ENCODE results near the gene UMPS. TPM values are rescaled to one million over a fixed set of nuclear protein-coding genes. Genes with fewer than 3 reads are reported as not detected.
"Not testable (repeated sequence)": the region's sequence is repeated elsewhere in the genome, so short reads cannot be mapped to it uniquely, and the experiment has no call there.

The UMPS gene
- total RNA-seq, 1 donor from 2014 or later = 52.8 TPM

DNA sequence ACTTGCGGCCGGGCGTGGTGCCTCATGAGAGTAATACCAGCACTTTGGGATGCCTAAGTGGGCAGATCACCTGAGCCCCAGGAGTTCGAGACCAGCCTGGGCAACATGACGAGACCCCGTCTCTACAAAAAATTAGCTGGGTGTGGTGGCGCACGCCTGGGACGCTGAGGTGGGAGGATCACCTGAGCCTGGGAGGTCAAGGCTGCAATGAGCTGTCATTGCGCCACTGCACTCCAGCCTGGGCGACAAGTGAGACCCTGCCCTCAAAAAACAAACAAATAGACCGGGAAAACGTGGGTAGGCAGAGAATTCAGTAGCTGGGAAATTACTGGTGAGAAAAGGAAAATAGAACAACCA is 667 bp downstream of the UMPS start:
- intact Hi-C loops (cut with micrococcal nuclease) = no loop called here
- peaks cover 7% of the 10 kb centered on the region for H3K27me3 Mint-ChIP-seq (ENCODE audit: low read depth)
- no peaks in the 10 kb centered on the region for H3K9me3 Mint-ChIP-seq
- DNase-seq (ENCODE audit: low spot score) = no peak
- H3K4me1 Mint-ChIP-seq (ENCODE audit: low read depth) = peaks cover 28% of the 10 kb centered on the region
- H3K27ac Mint-ChIP-seq = peak overlapping the region; percentile 99
- peaks cover 23% of the 10 kb centered on the region for H3K36me3 Mint-ChIP-seq (ENCODE audit: low read depth)
- peak overlapping the region; percentile 99 for H3K4me3 Mint-ChIP-seq (ENCODE audit: low read depth)

- Mint-ChIP-seq H3K4me3 (ENCODE audit: low read depth) (peak overlapping the region; percentile 99), H3K9me3 (no peaks in the 10 kb centered on the region), H3K4me1 (ENCODE audit: low read depth) (peaks cover 28% of the 10 kb centered on the region)
These were observed 1.5 kb downstream of the UMPS start for GRCh38 chr3:124731760-124732159.

DNA sequence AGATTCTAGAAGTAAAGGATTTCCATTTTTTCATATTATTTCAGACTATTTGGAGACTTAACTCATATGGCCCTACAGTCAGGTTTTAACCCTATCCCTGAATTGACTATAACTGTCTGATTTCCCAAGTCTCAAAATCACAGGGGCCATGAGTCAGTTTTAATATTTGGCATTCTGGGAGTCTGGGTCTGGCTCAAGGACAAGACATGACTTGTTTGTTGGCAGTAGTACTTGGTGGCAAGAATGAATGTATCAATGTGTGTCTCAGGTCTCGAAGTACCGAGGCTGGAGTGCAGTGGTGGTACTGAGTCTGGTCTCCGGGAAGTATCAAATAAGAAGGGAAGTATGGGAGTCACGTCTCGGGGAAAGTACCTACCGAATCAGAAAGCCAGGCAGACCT is 10.8 kb downstream of the UMPS start:
- H3K27me3 Mint-ChIP-seq (ENCODE audit: low read depth) = no peaks in the 10 kb centered on the region
- no peak overlapping the region for H3K4me3 Mint-ChIP-seq (ENCODE audit: low read depth)
- peaks cover 75% of the 10 kb centered on the region for H3K36me3 Mint-ChIP-seq (ENCODE audit: low read depth)
- intact Hi-C loops (cut with micrococcal nuclease) = no loop called here
- H3K4me1 Mint-ChIP-seq (ENCODE audit: low read depth) = peaks cover 6% of the 10 kb centered on the region
- H3K27ac Mint-ChIP-seq = no peak overlapping the region
- no peak for DNase-seq (ENCODE audit: low spot score)
- no peaks in the 10 kb centered on the region for H3K9me3 Mint-ChIP-seq

More at GRCh38 chr3:124731760-124732159, 1.5 kb downstream of the UMPS start:
- H3K36me3 Mint-ChIP-seq (ENCODE audit: low read depth) = peaks cover 23% of the 10 kb centered on the region
- DNase-seq (ENCODE audit: low spot score) = no peak
- H3K27me3 Mint-ChIP-seq (ENCODE audit: low read depth) = peaks cover 7% of the 10 kb centered on the region
- H3K27ac Mint-ChIP-seq = no peak overlapping the region
- intact Hi-C loops (cut with micrococcal nuclease) = no loop called here

- no peaks in the 10 kb centered on the region for H3K4me1 Mint-ChIP-seq (ENCODE audit: low read depth)
- H3K9me3 Mint-ChIP-seq = no peaks in the 10 kb centered on the region
- H3K4me3 Mint-ChIP-seq (ENCODE audit: low read depth) = no peak overlapping the region
- intact Hi-C loops (cut with micrococcal nuclease) = no loop called here
- H3K27me3 Mint-ChIP-seq (ENCODE audit: low read depth) = no peaks in the 10 kb centered on the region
- DNase-seq (ENCODE audit: low spot score) = no peak
- peaks cover 50% of the 10 kb centered on the region for H3K36me3 Mint-ChIP-seq (ENCODE audit: low read depth)
- no peak overlapping the region for H3K27ac Mint-ChIP-seq
These were observed 15.5 kb downstream of the UMPS start for GRCh38 chr3:124745756-124746155.

- no peak overlapping the region for H3K27ac Mint-ChIP-seq
- no peaks in the 10 kb centered on the region for H3K4me1 Mint-ChIP-seq (ENCODE audit: low read depth)
- intact Hi-C loops (cut with micrococcal nuclease) = no loop called here
- no peaks in the 10 kb centered on the region for H3K9me3 Mint-ChIP-seq
- no peak for DNase-seq (ENCODE audit: low spot score)
- peaks cover 38% of the 10 kb centered on the region for H3K36me3 Mint-ChIP-seq (ENCODE audit: low read depth)
- H3K4me3 Mint-ChIP-seq (ENCODE audit: low read depth) = no peak overlapping the region
- no peaks in the 10 kb centered on the region for H3K27me3 Mint-ChIP-seq (ENCODE audit: low read depth)
These were observed 17.1 kb downstream of the UMPS start for GRCh38 chr3:124747111-124747981.

DNA sequence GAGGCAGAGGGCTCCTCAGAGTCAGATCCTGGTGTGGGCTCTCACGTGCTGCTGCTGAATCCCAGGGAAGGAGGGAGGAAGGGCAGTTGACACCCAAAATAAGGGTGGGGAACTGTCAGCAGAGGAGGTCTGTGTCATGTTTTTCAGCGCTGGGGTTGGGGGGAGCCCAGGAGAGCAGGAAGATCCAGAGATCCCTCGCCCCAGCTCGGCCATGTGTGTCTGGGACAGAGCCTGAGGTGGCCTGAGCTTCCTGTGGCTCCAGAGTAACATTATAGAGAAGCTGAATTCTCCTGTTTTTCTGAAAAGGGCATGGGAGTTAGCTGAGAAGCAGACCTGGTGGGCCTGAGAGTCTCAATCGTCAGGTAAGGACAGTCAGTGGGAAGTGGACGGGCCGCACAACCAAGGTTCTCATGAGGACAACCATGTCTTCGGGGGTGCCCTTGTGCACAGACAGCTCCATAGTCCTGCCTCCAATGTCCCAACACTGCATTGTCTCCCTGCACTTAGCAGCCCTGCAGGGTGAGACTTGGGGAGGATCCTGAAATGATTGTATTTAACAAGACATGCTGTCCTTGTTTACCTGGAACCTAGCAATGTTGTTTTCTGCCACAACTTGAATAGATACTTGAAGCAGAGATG is 18.4 kb downstream of the UMPS start:
- no peaks in the 10 kb centered on the region for H3K4me1 Mint-ChIP-seq (ENCODE audit: low read depth)
- no peaks in the 10 kb centered on the region for H3K9me3 Mint-ChIP-seq
- no peak overlapping the region for H3K4me3 Mint-ChIP-seq (ENCODE audit: low read depth)
- no peaks in the 10 kb centered on the region for H3K27me3 Mint-ChIP-seq (ENCODE audit: low read depth)
- no peak overlapping the region for H3K27ac Mint-ChIP-seq
- intact Hi-C loops (cut with micrococcal nuclease) = no loop called here
- no peak for DNase-seq (ENCODE audit: low spot score)
- peaks cover 30% of the 10 kb centered on the region for H3K36me3 Mint-ChIP-seq (ENCODE audit: low read depth)

- H3K27ac Mint-ChIP-seq; intact Hi-C loops (cut with micrococcal nuclease); H3K9me3 Mint-ChIP-seq; H3K27me3 Mint-ChIP-seq (ENCODE audit: low read depth); H3K4me3 Mint-ChIP-seq (ENCODE audit: low read depth); H3K4me1 Mint-ChIP-seq (ENCODE audit: low read depth); DNase-seq (ENCODE audit: low spot score): not testable (repeated sequence)
- peaks cover 18% of the 10 kb centered on the region for H3K36me3 Mint-ChIP-seq (ENCODE audit: low read depth)
These were observed 19.6 kb downstream of the UMPS start for GRCh38 chr3:124749877-124750276.

DNA sequence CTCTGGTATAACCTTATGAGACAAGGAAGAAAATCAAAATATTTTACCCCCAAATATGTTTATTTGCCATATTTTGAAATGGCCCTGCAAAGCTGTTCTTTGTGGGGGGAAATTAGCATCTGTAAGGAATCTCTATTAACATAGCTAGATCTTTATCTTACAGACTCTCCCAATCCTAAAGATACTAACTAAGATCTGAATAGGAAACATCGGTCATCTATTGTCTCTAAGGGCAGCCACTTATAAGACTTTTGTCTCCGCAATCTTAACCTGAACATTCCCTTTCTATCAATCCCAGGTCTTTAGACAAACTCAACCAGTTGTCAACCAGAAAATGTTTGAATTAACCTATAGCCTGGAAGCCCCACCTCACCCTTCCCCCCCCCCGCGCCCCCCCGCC is 21.2 kb downstream of the UMPS start:
- H3K9me3 Mint-ChIP-seq = no peaks in the 10 kb centered on the region
- intact Hi-C loops (cut with micrococcal nuclease) = no loop called here
- H3K4me3 Mint-ChIP-seq (ENCODE audit: low read depth) = no peak overlapping the region
- H3K4me1 Mint-ChIP-seq (ENCODE audit: low read depth) = no peaks in the 10 kb centered on the region
- H3K36me3 Mint-ChIP-seq (ENCODE audit: low read depth) = peaks cover 4% of the 10 kb centered on the region
- no peak for DNase-seq (ENCODE audit: low spot score)
- no peak overlapping the region for H3K27ac Mint-ChIP-seq
- H3K27me3 Mint-ChIP-seq (ENCODE audit: low read depth) = no peaks in the 10 kb centered on the region

GRCh38 chr3:124752051-124752450 is 21.8 kb downstream of the UMPS start:
- Mint-ChIP-seq H3K27ac (no peak overlapping the region), H3K27me3 (ENCODE audit: low read depth) (no peaks in the 10 kb centered on the region), H3K36me3 (ENCODE audit: low read depth) (peaks cover 3% of the 10 kb centered on the region), H3K4me1 (ENCODE audit: low read depth) (no peaks in the 10 kb centered on the region), H3K9me3 (no peaks in the 10 kb centered on the region), H3K4me3 (ENCODE audit: low read depth) (no peak overlapping the region)
- intact Hi-C loops (cut with micrococcal nuclease) = no loop called here
- DNase-seq (ENCODE audit: low spot score) = no peak

GRCh38 chr3:124757926-124758325 is 27.7 kb downstream of the UMPS start:
- H3K4me3 Mint-ChIP-seq (ENCODE audit: low read depth); H3K27me3 Mint-ChIP-seq (ENCODE audit: low read depth); H3K9me3 Mint-ChIP-seq; H3K4me1 Mint-ChIP-seq (ENCODE audit: low read depth); intact Hi-C loops (cut with micrococcal nuclease); DNase-seq (ENCODE audit: low spot score); H3K36me3 Mint-ChIP-seq (ENCODE audit: low read depth); H3K27ac Mint-ChIP-seq: not testable (repeated sequence)

- Mint-ChIP-seq H3K27ac (no peak overlapping the region), H3K36me3 (ENCODE audit: low read depth) (no peaks in the 10 kb centered on the region), H3K4me1 (ENCODE audit: low read depth) (peaks cover 3% of the 10 kb centered on the region), H3K9me3 (no peaks in the 10 kb centered on the region), H3K4me3 (ENCODE audit: low read depth) (no peak overlapping the region), H3K27me3 (ENCODE audit: low read depth) (no peaks in the 10 kb centered on the region)
- DNase-seq (ENCODE audit: low spot score) = no peak
- intact Hi-C loops (cut with micrococcal nuclease) = no loop called here
These were observed 28.8 kb downstream of the UMPS start for GRCh38 chr3:124758851-124759635.

DNA sequence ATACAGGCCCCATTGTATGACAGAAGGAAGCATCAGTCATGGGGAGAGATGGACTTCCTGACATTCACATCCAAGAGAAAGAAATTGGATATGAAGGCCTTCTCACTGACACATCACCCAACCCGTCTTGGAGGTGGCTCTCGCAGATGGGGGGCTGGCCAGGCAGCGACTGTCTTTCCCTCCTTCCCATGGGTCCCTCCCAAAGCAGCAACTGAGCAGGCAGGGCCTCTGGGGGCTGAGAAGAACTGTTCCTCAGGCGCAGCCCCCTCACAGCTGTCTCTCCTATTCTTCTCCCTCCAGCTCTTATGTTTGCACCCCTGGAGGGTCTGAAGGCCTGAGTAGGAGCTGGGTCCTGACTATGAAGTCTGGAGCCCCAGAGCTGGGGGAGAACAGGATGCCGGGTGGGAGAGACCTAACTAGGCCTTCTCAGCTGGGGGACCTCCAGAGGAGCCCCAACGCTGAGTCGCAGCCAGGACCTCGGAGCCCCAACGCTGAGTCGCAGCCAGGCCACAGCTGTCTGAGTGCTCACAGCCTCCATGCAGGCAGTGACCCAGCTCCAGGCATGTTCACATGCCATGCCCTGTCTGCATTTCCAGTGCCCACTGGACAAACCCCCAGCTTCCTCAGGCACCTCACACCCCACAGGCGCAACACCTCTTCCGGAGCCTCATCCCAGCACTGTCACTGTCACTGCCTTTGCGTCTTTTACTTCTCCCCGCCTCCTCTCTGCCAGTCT is 29.6 kb downstream of the UMPS start:
- Mint-ChIP-seq H3K9me3 (no peaks in the 10 kb centered on the region), H3K27ac (no peak overlapping the region), H3K27me3 (ENCODE audit: low read depth) (no peaks in the 10 kb centered on the region), H3K4me1 (ENCODE audit: low read depth) (peaks cover 3% of the 10 kb centered on the region), H3K36me3 (ENCODE audit: low read depth) (no peaks in the 10 kb centered on the region), H3K4me3 (ENCODE audit: low read depth) (no peak overlapping the region)
- no peak for DNase-seq (ENCODE audit: low spot score)
- intact Hi-C loops (cut with micrococcal nuclease) = loop anchor here (2.0 to 5.0 kb wide), 2 partner anchors 679 to 822 kb away; no protein-coding TSS in a partner anchor

Measured in activated T-helper 2 cell treated with anti-CD3 and anti-CD28 coated beads, Interferon-gamma antibody, Interleukin-2, Interleukin-4, amounts not matched to agents 10 μg/mL and 5 μg/mL and 100 μg/mL, durations not matched to agents 14 hours and 24 hours and 36 hours (primary cell).